SK-N-MC (cell line): ENCODE results near the gene PDE11A.

Experiments used
- DNase-seq: peaks from one replicate; pipeline ENCODE4 v3.0.0-alpha.2; 2011; ENCODE audit warnings: low read depth, low spot score
- H3K27ac ChIP-seq: fragments of 200-600 bp; sonication (generic); 2 replicates; pipeline ENCODE4 v1.5.1; 2016; ENCODE audit warnings: mixed run types
- H3K36me3 ChIP-seq: fragments of 200-600 bp; sonication (generic); 2 replicates; pipeline ENCODE4 v1.6.1; 2017; ENCODE audit warnings: antibody characterized with exemption, low read length, mixed read lengths; ENCODE audit not compliant: insufficient read depth
- H3K4me3 ChIP-seq: fragments of 200-600 bp; sonication (generic); 2 replicates; pipeline ENCODE4 v1.5.1; 2016
- H3K9ac ChIP-seq: fragments of 200-600 bp; sonication (generic); 2 replicates; pipeline ENCODE4 v1.8.0; 2017; ENCODE audit warnings: mixed run types, mixed read lengths; ENCODE audit not compliant: insufficient read length
- H3K9me3 ChIP-seq: fragments of 200-600 bp; sonication (generic); 2 replicates; pipeline ENCODE4 v1.6.1; 2017; ENCODE audit warnings: low read depth, mild to moderate bottlenecking, antibody characterized with exemption, low read length, moderate library complexity, mixed read lengths
- EZH2 ChIP-seq: fragments of 200-600 bp; sonication (generic); IDR thresholded peaks from one replicate; pipeline ENCODE4 v1.6.1; 2017; ENCODE audit warnings: antibody characterized with exemption
- FOXP2 ChIP-seq: optimal IDR thresholded peaks from 2 replicates; pipeline ENCODE3; 2011; ENCODE audit warnings: mild to moderate bottlenecking, moderate library complexity; ENCODE audit not compliant: insufficient read depth; ENCODE audit errors: extremely low read length, control extremely low read depth
- POLR2AphosphoS5 ChIP-seq: IDR thresholded peaks from 2 replicates; pipeline ENCODE4 v1.6.1; 2012; ENCODE audit warnings: mild to moderate bottlenecking, low read depth, low read length, borderline replicate concordance

PDE11A gene

DNA sequence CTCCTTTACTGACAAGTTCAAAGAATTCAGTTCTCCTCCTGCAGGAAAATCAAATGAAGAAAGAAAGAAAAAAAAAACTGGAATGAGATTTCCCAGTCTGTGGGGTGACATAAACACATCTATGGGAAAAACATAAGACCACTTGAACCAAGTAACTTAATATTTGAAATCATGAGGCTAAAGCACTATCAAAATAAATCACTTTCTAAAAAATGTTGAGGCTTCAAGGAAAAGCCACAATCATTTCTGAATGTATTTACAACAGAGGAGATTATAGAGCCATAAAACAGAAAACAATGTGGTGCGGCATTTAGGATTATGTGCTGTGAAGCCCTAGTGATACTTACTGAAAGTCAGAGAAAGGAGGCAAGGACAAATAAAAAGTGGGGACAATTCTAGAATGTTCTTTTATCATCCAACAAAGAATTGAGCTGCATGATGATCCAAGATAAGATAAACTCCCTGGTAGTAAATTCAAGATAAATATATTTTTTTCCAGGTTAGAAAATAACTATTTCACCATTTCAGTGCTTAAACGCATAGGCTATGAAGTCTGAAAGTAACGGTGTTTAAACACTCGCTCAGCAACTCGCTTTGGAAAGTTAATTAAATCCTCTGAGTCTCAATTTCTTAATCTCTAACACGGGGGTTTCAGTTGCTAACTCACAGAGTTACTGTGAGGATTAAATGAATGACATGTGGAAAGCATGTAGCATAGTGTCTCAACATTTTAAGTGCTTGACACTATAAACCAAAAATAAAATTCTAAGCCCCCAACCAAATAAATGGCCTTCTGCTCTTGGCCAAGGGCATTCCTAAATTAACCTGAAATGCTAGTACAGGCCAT, 391.5 kb downstream of the PDE11A start:
- no peak overlapping the region for H3K27ac ChIP-seq
- H3K4me3 ChIP-seq = no peak overlapping the region
- DNase-seq = no peak
- H3K36me3 ChIP-seq = no peaks in the 10 kb centered on the region
- H3K9ac ChIP-seq = no peak overlapping the region
- TF ChIP-seq FOXP2 (no peak), EZH2 (no peak), POLR2AphosphoS5 (no peak)
- H3K9me3 ChIP-seq = no peaks in the 10 kb centered on the region

DNA sequence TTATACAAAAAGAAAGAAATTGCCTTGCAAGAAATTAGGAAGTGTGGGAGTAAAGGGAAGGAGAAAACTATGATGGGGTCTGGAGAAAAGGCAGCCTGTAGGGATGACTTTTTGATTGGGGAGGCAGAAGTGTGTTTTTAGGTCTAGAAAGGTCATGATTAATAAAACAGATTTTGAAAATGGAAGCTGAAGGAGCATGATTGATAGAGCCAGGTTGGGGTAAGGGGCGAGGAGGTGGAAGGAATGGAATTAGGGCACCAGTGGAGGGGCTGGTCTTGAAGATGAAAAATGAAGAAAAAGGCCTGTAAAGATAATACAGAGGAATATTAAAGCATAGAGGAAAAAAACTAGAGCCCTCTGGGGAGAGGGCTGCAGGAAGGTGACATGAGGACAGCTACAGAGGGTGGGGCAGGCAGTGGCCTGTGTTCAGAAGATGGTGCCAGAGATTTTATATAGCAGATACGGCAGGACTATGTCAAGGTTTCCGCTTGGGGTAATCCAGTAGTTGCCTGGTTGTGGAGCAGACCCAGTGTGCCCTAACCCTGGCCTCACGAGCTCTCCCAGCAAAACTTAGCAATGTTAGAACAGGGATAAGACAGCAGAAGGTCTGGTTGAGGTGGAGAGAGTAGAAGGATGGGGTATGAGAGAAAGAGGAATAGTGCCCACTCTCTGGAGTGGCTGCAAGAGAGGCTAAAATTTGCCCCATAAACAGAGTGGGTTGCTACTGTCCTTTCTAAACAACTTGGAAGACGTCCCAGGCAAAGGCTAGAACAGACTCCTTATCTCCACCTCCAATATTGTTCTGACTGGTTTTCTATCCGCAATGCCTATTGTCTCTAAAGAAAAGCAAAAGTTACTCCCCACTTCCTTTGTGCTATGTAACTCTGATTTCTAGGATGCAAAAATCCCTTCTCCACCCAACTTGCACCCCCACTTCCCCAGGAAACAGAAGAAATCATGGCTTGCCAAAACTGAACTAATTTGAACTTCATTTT, 392.7 kb downstream of the PDE11A start:
- no peaks in the 10 kb centered on the region for H3K9me3 ChIP-seq
- TF ChIP-seq EZH2 (no peak), POLR2AphosphoS5 (no peak), FOXP2 (no peak)
- DNase-seq = no peak

GRCh38 chr2:177678939-177679338, 393.6 kb downstream of the PDE11A start:
- no peak overlapping the region for H3K27ac ChIP-seq

More for the DNA sequence above, 392.7 kb downstream of the PDE11A start:
- no peaks in the 10 kb centered on the region for H3K36me3 ChIP-seq
- no peak overlapping the region for H3K27ac ChIP-seq
- no peak overlapping the region for H3K4me3 ChIP-seq
- H3K9ac ChIP-seq = no peak overlapping the region

DNA sequence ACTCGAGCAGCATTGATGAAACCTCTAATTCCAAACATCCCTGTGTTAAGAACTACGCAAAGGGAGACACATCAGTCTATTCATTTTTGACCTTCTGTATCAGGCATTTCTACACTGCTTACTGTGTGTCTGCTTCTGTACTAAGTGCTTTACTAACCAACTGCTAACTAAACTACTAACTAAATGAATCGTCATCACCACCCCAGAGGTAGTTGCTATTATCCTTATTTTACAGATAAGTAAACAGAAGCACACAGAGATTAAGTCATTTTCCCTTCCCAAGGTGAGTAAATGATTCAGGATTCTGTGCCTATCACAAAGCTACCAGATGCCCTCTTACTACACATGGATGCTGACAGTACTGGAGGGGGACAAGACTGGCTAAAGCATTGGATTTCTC, 395.9 kb downstream of the PDE11A start:
- TF ChIP-seq POLR2AphosphoS5 (no peak), EZH2 (no peak), FOXP2 (no peak)
- H3K4me3 ChIP-seq = no peak overlapping the region
- H3K9ac ChIP-seq = no peak overlapping the region
- H3K9me3 ChIP-seq = no peaks in the 10 kb centered on the region
- no peak overlapping the region for H3K27ac ChIP-seq
- no peak for DNase-seq
- H3K36me3 ChIP-seq = no peaks in the 10 kb centered on the region

More at GRCh38 chr2:177678939-177679338, 393.6 kb downstream of the PDE11A start:
- TF ChIP-seq EZH2 = no peak
- TF ChIP-seq FOXP2 = no peak
- TF ChIP-seq POLR2AphosphoS5 = no peak
- no peaks in the 10 kb centered on the region for H3K9me3 ChIP-seq
- no peaks in the 10 kb centered on the region for H3K36me3 ChIP-seq
- no peak overlapping the region for H3K9ac ChIP-seq
- DNase-seq = no peak
- no peak overlapping the region for H3K4me3 ChIP-seq

DNA sequence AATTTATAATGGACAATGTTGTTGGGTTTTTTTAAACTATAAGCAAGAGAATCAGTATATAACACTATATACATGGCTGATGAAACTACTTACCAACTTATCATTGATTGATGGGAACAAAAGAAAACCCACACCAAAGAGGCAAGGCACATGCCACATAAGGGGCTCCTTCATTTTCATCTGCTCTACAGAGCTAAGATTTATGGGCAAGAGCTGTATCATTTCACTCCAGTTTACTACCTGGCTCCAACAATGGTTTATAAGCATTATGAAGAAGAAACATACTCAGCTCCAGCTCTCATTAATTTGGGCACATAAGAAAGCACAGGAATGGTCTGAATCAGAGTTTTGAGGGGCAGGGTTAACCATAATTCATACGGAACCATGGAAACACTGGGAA, 396.8 kb downstream of the PDE11A start:
- DNase-seq = no peak
- H3K4me3 ChIP-seq = no peak overlapping the region
- H3K36me3 ChIP-seq = no peaks in the 10 kb centered on the region
- H3K27ac ChIP-seq = no peak overlapping the region
- no peak for TF ChIP-seq EZH2
- H3K9me3 ChIP-seq = no peaks in the 10 kb centered on the region
- H3K9ac ChIP-seq = no peak overlapping the region

- Histone ChIP-seq H3K9me3 (no peaks in the 10 kb centered on the region), H3K36me3 (no peaks in the 10 kb centered on the region), H3K4me3 (no peak overlapping the region), H3K9ac (no peak overlapping the region), H3K27ac (no peak overlapping the region)
- TF ChIP-seq FOXP2 = no peak
- no peak for TF ChIP-seq POLR2AphosphoS5
- TF ChIP-seq EZH2 = no peak
- no peak for DNase-seq
Observed at GRCh38 chr2:177675350-177675821, 397.2 kb downstream of the PDE11A start.

GRCh38 chr2:177673602-177674595, 398.7 kb downstream of the PDE11A start:
- H3K9me3 ChIP-seq = no peaks in the 10 kb centered on the region
- H3K36me3 ChIP-seq = no peaks in the 10 kb centered on the region
- H3K4me3 ChIP-seq = no peak overlapping the region
- H3K27ac ChIP-seq = no peak overlapping the region
- TF ChIP-seq EZH2 (no peak), POLR2AphosphoS5 (no peak), FOXP2 (no peak)
- DNase-seq = no peak
- no peak overlapping the region for H3K9ac ChIP-seq

DNA sequence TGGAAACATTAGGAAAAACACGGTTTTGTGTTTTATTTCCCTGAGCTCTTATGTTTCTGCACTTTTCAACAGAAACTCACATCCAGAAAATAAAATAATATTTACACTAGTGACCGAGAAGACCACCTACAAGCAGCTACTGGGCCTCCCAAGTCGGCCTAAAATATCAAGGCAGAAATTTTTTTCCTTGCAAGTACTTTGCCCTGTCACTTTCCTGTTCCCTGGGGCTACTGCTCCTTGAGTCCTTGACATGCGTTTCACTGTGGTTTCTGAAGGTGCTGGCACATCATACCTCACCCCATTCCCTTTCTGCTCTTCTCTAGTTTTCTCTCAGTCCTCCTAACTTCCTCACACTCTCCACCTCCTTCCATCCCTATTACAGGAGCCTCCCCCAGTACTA, 400.9 kb downstream of the PDE11A start:
- TF ChIP-seq FOXP2 = no peak
- no peak for TF ChIP-seq EZH2
- no peak for TF ChIP-seq POLR2AphosphoS5
- Histone ChIP-seq H3K9ac (no peak overlapping the region), H3K36me3 (no peaks in the 10 kb centered on the region), H3K4me3 (peak overlapping the region; percentile 49; the same call in 1 of the 2 replicates), H3K9me3 (no peaks in the 10 kb centered on the region), H3K27ac (no peak overlapping the region)
- no peak for DNase-seq
